ENCODE measurements around the gene CCDC127.
"Not testable (repeated sequence)": the region's sequence is repeated elsewhere in the genome, so short reads cannot be mapped to it uniquely, and the experiment has no call there.

CCDC127 gene

GRCh38 chr5:169071-169727 lies 48.8 kb downstream of the CCDC127 start:
- no peak for DNase-seq (ENCODE audit: low spot score in 2 of 2)
- no peaks in the 10 kb centered on the region for H3K9me3 Mint-ChIP-seq

GRCh38 chr5:167982-168660 lies 49.8 kb downstream of the CCDC127 start:
- ATAC-seq (replicated peaks; ENCODE audit: extremely low read depth, poor library complexity, severe bottlenecking), result no peak
- Mint-ChIP-seq H3K27ac (ENCODE audit: low read depth) (no peak overlapping the region), H3K4me3 (no peak overlapping the region), H3K27me3 (peaks cover 11% of the 10 kb centered on the region), H3K4me1 (no peaks in the 10 kb centered on the region), H3K36me3 (ENCODE audit: insufficient read depth) (no peaks in the 10 kb centered on the region), H3K9me3 (no peaks in the 10 kb centered on the region)
- DNase-seq (ENCODE audit: low spot score in 2 of 2), result no peak

More at GRCh38 chr5:169071-169727, 48.8 kb downstream of the CCDC127 start:
- H3K36me3 Mint-ChIP-seq (ENCODE audit: insufficient read depth), result no peaks in the 10 kb centered on the region
- no peak overlapping the region for H3K27ac Mint-ChIP-seq (ENCODE audit: low read depth)
- H3K4me3 Mint-ChIP-seq, result no peak overlapping the region
- peaks cover 22% of the 10 kb centered on the region for H3K27me3 Mint-ChIP-seq
- no peak for ATAC-seq (replicated peaks; ENCODE audit: extremely low read depth, poor library complexity, severe bottlenecking)
- H3K4me1 Mint-ChIP-seq, result no peaks in the 10 kb centered on the region

- Mint-ChIP-seq H3K27ac (ENCODE audit: low read depth) (no peak overlapping the region), H3K4me1 (no peaks in the 10 kb centered on the region)
Observed at GRCh38 chr5:167511-167910, 50.4 kb downstream of the CCDC127 start.

GRCh38 chr5:166441-167372 lies 51.2 kb downstream of the CCDC127 start:
- Mint-ChIP-seq H3K9me3 (no peaks in the 10 kb centered on the region), H3K36me3 (ENCODE audit: insufficient read depth) (no peaks in the 10 kb centered on the region), H3K4me3 (no peak overlapping the region), H3K27me3 (peaks cover 5% of the 10 kb centered on the region), H3K27ac (ENCODE audit: low read depth) (no peak overlapping the region), H3K4me1 (no peaks in the 10 kb centered on the region)
- DNase-seq (ENCODE audit: low spot score in 2 of 2), result no peak
- no peak for ATAC-seq (replicated peaks; ENCODE audit: extremely low read depth, poor library complexity, severe bottlenecking)

More at GRCh38 chr5:167511-167910, 50.4 kb downstream of the CCDC127 start:
- peaks cover 5% of the 10 kb centered on the region for H3K27me3 Mint-ChIP-seq
- no peaks in the 10 kb centered on the region for H3K9me3 Mint-ChIP-seq
- no peak for DNase-seq (ENCODE audit: low spot score in 2 of 2)
- no peak overlapping the region for H3K4me3 Mint-ChIP-seq
- ATAC-seq (replicated peaks; ENCODE audit: extremely low read depth, poor library complexity, severe bottlenecking), result no peak
- no peaks in the 10 kb centered on the region for H3K36me3 Mint-ChIP-seq (ENCODE audit: insufficient read depth)

- H3K27me3 Mint-ChIP-seq, result peaks cover 24% of the 10 kb centered on the region
- DNase-seq (ENCODE audit: low spot score in 2 of 2); H3K9me3 Mint-ChIP-seq; H3K27ac Mint-ChIP-seq (ENCODE audit: low read depth); H3K36me3 Mint-ChIP-seq (ENCODE audit: insufficient read depth); H3K4me1 Mint-ChIP-seq; H3K4me3 Mint-ChIP-seq; ATAC-seq (replicated peaks; ENCODE audit: extremely low read depth, poor library complexity, severe bottlenecking): not testable (repeated sequence)
Observed at GRCh38 chr5:164783-165182, 53.2 kb downstream of the CCDC127 start.

- H3K4me1 Mint-ChIP-seq, result peaks cover 5% of the 10 kb centered on the region
- no peak overlapping the region for H3K27ac Mint-ChIP-seq (ENCODE audit: low read depth)
- no peak for ATAC-seq (replicated peaks; ENCODE audit: extremely low read depth, poor library complexity, severe bottlenecking)
- no peaks in the 10 kb centered on the region for H3K9me3 Mint-ChIP-seq
- DNase-seq (ENCODE audit: low spot score in 2 of 2), result no peak
- H3K4me3 Mint-ChIP-seq, result no peak overlapping the region
- peaks cover 1% of the 10 kb centered on the region for H3K36me3 Mint-ChIP-seq (ENCODE audit: insufficient read depth)
- H3K27me3 Mint-ChIP-seq, result peaks cover 29% of the 10 kb centered on the region
Observed at GRCh38 chr5:164244-164643, 53.7 kb downstream of the CCDC127 start.

- H3K9me3 Mint-ChIP-seq, result no peaks in the 10 kb centered on the region
- H3K27ac Mint-ChIP-seq (ENCODE audit: low read depth), result no peak overlapping the region
- peaks cover 1% of the 10 kb centered on the region for H3K36me3 Mint-ChIP-seq (ENCODE audit: insufficient read depth)
- DNase-seq (ENCODE audit: low spot score in 2 of 2), result no peak
- peaks cover 5% of the 10 kb centered on the region for H3K4me1 Mint-ChIP-seq
- H3K4me3 Mint-ChIP-seq, result no peak overlapping the region
- H3K27me3 Mint-ChIP-seq, result peaks cover 33% of the 10 kb centered on the region
- ATAC-seq (replicated peaks; ENCODE audit: extremely low read depth, poor library complexity, severe bottlenecking), result no peak
Observed at GRCh38 chr5:163841-164240, 54.1 kb downstream of the CCDC127 start.

GRCh38 chr5:163338-163620 lies 54.7 kb downstream of the CCDC127 start:
- DNase-seq (ENCODE audit: low spot score in 2 of 2), result no peak
- H3K27ac Mint-ChIP-seq (ENCODE audit: low read depth), result no peak overlapping the region
- no peaks in the 10 kb centered on the region for H3K9me3 Mint-ChIP-seq
- H3K36me3 Mint-ChIP-seq (ENCODE audit: insufficient read depth), result peaks cover 1% of the 10 kb centered on the region
- H3K27me3 Mint-ChIP-seq, result peaks cover 39% of the 10 kb centered on the region
- H3K4me1 Mint-ChIP-seq, result peaks cover 5% of the 10 kb centered on the region
- H3K4me3 Mint-ChIP-seq, result no peak overlapping the region
- no peak for ATAC-seq (replicated peaks; ENCODE audit: extremely low read depth, poor library complexity, severe bottlenecking)

GRCh38 chr5:162565-163337 lies 55.2 kb downstream of the CCDC127 start:
- Mint-ChIP-seq H3K27me3 (peaks cover 40% of the 10 kb centered on the region), H3K9me3 (no peaks in the 10 kb centered on the region), H3K4me1 (peaks cover 5% of the 10 kb centered on the region), H3K4me3 (no peak overlapping the region), H3K36me3 (ENCODE audit: insufficient read depth) (peaks cover 1% of the 10 kb centered on the region), H3K27ac (ENCODE audit: low read depth) (no peak overlapping the region)
- ATAC-seq (replicated peaks; ENCODE audit: extremely low read depth, poor library complexity, severe bottlenecking) (no peak), DNase-seq (ENCODE audit: low spot score in 2 of 2) (no peak)

- H3K4me3 Mint-ChIP-seq, result no peak overlapping the region
- ATAC-seq (replicated peaks; ENCODE audit: extremely low read depth, poor library complexity, severe bottlenecking) (no peak), DNase-seq (ENCODE audit: low spot score in 2 of 2) (no peak)
- H3K9me3 Mint-ChIP-seq, result no peaks in the 10 kb centered on the region
- H3K27ac Mint-ChIP-seq (ENCODE audit: low read depth), result no peak overlapping the region
- H3K27me3 Mint-ChIP-seq, result peaks cover 43% of the 10 kb centered on the region
- H3K36me3 Mint-ChIP-seq (ENCODE audit: insufficient read depth), result peaks cover 1% of the 10 kb centered on the region
- peaks cover 5% of the 10 kb centered on the region for H3K4me1 Mint-ChIP-seq
Observed at GRCh38 chr5:162190-162564, 55.8 kb downstream of the CCDC127 start.

- Mint-ChIP-seq H3K27me3 (peaks cover 47% of the 10 kb centered on the region), H3K9me3 (no peaks in the 10 kb centered on the region), H3K4me1 (peaks cover 5% of the 10 kb centered on the region), H3K4me3 (no peak overlapping the region), H3K36me3 (ENCODE audit: insufficient read depth) (peaks cover 1% of the 10 kb centered on the region), H3K27ac (ENCODE audit: low read depth) (no peak overlapping the region)
- ATAC-seq (replicated peaks; ENCODE audit: extremely low read depth, poor library complexity, severe bottlenecking), result no peak
- DNase-seq (ENCODE audit: low spot score in 2 of 2), result no peak
Observed at GRCh38 chr5:161803-162110, 56.2 kb downstream of the CCDC127 start.

All from central memory CD8-positive, alpha-beta T cell (primary cell).